ENCODE data around the gene ARMC2.
"Not testable (repeated sequence)": the region's sequence is repeated elsewhere in the genome, so short reads cannot be mapped to it uniquely, and the experiment has no call there.

ARMC2 gene

DNA sequence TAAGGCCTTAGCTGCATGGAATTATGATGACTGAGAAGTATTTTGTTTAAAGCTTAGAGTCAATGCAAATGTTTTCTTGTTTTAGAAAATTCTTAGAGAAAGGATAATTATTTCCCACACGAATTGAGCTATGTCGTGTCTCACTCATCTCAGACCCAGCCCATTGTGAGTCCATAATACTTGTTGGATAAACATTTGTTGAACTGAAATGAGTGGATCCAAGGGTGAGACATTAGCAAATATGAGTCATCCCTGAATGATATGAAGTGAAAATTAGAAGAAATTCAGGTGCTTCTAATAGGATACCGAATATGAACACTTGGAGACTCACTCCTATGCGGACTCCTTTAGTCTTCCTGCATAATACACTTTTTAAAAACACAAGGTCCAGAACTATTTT, 41.6 kb upstream of the ARMC2 start:
- Histone ChIP-seq H3K4me1 (ENCODE audit: insufficient read depth, low read length) (no peaks in the 10 kb centered on the region), H3K27me3 (ENCODE audit: control insufficient read depth in 1 of 2, insufficient read depth in 2 of 2, low read length in 2 of 2) (no peaks in the 10 kb centered on the region), H3K9me3 (ENCODE audit: low read length) (no peaks in the 10 kb centered on the region), H3K4me3 (ENCODE audit: low read depth in 1 of 2, low read length in 2 of 2) (no peak overlapping the region), H3K27ac (ENCODE audit: low read depth, low read length) (no peak overlapping the region), H3K9ac (ENCODE audit: low read length) (no peak overlapping the region), H3K36me3 (ENCODE audit: insufficient read depth, low read length) (no peaks in the 10 kb centered on the region)

DNA sequence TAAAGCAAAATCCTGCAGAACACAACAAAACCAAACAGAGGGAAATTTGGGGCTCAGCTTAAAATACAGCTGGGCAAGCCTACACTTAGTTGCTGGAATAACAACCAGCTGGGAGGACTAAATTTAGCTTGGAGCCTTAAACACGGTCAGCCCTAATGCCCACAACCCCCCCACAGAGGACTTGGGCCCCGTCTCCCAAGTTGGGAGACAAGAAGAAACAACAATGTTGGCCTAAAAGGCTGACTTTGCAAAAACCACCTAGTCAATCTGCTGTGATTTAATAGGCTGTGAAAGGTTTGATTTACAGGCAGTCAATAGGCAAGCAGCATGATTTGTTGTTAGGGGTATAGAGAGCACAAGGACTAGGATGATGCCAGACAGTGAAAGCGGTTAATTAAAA, 40.3 kb upstream of the ARMC2 start:
- Histone ChIP-seq H3K4me3 (ENCODE audit: low read depth in 1 of 2, low read length in 2 of 2) (no peak overlapping the region), H3K36me3 (ENCODE audit: insufficient read depth, low read length) (no peaks in the 10 kb centered on the region), H3K4me1 (ENCODE audit: insufficient read depth, low read length) (no peaks in the 10 kb centered on the region), H3K9me3 (ENCODE audit: low read length) (no peaks in the 10 kb centered on the region), H3K27ac (ENCODE audit: low read depth, low read length) (no peak overlapping the region), H3K9ac (ENCODE audit: low read length) (no peak overlapping the region), H3K27me3 (ENCODE audit: control insufficient read depth in 1 of 2, insufficient read depth in 2 of 2, low read length in 2 of 2) (no peaks in the 10 kb centered on the region)

DNA sequence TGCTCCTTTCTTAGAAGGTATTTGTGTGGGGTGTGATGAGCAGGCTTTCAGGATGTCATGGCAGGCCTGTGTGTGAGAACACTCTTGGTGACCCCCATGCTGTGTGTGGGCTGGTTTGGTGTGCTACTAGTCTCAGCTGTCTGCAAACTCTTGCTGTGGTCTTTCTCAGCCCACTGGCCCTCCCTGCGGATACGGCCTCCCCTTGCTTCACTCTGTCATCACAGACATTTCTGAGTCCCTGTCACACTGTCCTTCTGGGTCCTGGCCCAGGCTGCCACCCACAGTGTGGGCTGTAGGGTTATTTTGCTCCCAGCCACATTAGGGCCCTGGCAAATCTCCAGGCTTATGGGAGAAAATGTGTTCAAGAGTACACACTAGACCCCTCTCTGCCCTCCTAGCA, 39.0 kb upstream of the ARMC2 start:
- no peaks in the 10 kb centered on the region for H3K27me3 ChIP-seq (ENCODE audit: control insufficient read depth in 1 of 2, insufficient read depth in 2 of 2, low read length in 2 of 2)
- no peaks in the 10 kb centered on the region for H3K9me3 ChIP-seq (ENCODE audit: low read length)
- no peak overlapping the region for H3K9ac ChIP-seq (ENCODE audit: low read length)
- no peak overlapping the region for H3K27ac ChIP-seq (ENCODE audit: low read depth, low read length)
- no peaks in the 10 kb centered on the region for H3K4me1 ChIP-seq (ENCODE audit: insufficient read depth, low read length)
- no peak overlapping the region for H3K4me3 ChIP-seq (ENCODE audit: low read depth in 1 of 2, low read length in 2 of 2)
- H3K36me3 ChIP-seq (ENCODE audit: insufficient read depth, low read length): no peaks in the 10 kb centered on the region

DNA sequence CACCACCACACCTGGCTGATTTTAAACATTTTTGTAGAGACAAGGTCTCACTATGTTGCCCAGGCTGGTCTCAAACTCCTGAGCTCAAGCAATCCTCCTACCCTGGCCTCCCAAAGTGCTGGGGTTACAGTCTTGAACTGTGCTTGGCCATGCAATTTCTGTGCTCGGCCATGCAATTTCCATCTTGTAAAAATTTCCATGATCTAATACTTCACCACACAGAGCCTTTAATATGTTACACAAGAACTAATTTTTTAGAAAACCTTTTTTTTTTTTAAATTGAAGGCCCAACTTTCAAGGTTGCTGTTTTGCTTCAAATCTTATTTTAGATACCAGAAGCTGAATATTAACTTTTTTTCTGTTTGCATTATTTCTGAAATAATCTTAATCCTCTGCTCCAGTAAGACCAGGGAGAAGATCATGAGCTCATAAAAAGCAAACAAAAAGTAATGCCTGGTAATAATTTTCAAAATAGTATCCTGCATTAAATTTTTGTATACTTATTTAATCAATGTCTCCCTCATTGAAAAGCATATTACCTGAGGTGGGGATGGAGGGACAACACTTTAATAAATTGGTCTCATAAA, 38.1 kb upstream of the ARMC2 start:
- Histone ChIP-seq H3K4me1 (ENCODE audit: insufficient read depth, low read length) (no peaks in the 10 kb centered on the region), H3K4me3 (ENCODE audit: low read depth in 1 of 2, low read length in 2 of 2) (no peak overlapping the region), H3K9ac (ENCODE audit: low read length) (no peak overlapping the region), H3K36me3 (ENCODE audit: insufficient read depth, low read length) (no peaks in the 10 kb centered on the region), H3K9me3 (ENCODE audit: low read length) (no peaks in the 10 kb centered on the region), H3K27me3 (ENCODE audit: control insufficient read depth in 1 of 2, insufficient read depth in 2 of 2, low read length in 2 of 2) (no peaks in the 10 kb centered on the region), H3K27ac (ENCODE audit: low read depth, low read length) (no peak overlapping the region)

DNA sequence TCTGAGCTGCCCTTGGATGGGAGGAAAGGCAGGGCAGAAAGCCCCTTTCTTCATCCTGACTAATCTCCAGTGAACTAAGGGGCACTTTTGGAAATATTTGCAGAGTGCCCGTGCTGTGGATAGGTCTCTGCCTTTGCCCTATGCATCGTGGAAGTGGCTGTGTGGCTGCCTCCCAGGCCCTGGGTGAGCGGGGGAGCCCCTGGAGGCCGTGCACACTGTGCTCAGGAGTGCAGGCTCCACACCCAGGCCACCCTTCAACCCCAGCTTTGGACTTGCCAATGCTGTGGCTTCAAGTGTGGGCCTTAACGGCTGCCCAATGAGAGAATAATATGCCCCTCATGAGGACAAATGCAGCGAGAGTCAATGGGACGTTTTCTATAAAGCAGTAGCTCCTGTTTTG, 36.7 kb upstream of the ARMC2 start:
- Histone ChIP-seq H3K27me3 (ENCODE audit: control insufficient read depth in 1 of 2, insufficient read depth in 2 of 2, low read length in 2 of 2) (no peaks in the 10 kb centered on the region), H3K36me3 (ENCODE audit: insufficient read depth, low read length) (no peaks in the 10 kb centered on the region), H3K9ac (ENCODE audit: low read length) (no peak overlapping the region), H3K27ac (ENCODE audit: low read depth, low read length) (no peak overlapping the region), H3K9me3 (ENCODE audit: low read length) (no peaks in the 10 kb centered on the region), H3K4me1 (ENCODE audit: insufficient read depth, low read length) (no peaks in the 10 kb centered on the region), H3K4me3 (ENCODE audit: low read depth in 1 of 2, low read length in 2 of 2) (no peak overlapping the region)

DNA sequence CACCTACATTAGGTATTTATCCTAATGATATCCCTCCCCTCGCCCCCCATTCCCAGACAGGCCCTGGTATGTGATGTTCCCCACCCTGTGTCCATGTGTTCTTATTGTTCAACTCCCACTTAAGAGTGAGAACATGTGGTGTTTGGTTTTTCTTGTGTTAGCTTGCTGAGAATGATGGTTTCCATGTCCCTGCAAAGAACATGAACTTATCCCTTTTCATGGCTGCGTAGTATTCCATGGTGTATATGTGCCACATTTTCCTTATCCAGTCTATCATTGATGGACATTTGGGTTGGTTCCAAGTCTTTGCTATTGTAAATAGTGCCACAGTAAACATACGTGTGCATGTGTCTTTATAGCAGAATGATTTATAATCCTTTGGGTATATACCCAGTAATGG, 35.0 kb upstream of the ARMC2 start:
- H3K4me1 ChIP-seq (ENCODE audit: insufficient read depth, low read length); H3K27me3 ChIP-seq (ENCODE audit: control insufficient read depth in 1 of 2, insufficient read depth in 2 of 2, low read length in 2 of 2); H3K27ac ChIP-seq (ENCODE audit: low read depth, low read length); H3K9ac ChIP-seq (ENCODE audit: low read length); H3K36me3 ChIP-seq (ENCODE audit: insufficient read depth, low read length); H3K9me3 ChIP-seq (ENCODE audit: low read length); H3K4me3 ChIP-seq (ENCODE audit: low read depth in 1 of 2, low read length in 2 of 2): not testable (repeated sequence)

DNA sequence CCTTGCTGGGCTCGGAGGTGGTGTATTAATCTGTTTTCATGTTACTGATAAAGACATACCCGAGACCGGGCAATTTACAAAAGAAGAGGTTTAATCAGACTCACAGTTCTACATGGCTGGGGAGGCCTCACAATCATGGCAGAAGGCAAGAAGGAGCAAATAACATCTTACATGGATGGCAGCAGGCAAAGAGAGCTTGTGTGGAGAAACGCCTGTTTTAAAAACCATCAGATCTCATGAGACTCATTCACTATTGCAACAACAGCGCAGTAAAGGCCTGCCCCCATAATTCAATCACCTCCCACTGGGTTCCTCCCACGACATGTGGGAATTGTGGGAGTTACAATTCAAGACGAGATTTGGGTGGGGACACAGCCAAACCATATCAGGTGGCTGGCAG, 30.9 kb upstream of the ARMC2 start:
- not testable (repeated sequence) for H3K9me3 ChIP-seq (ENCODE audit: low read length); H3K27me3 ChIP-seq (ENCODE audit: control insufficient read depth in 1 of 2, insufficient read depth in 2 of 2, low read length in 2 of 2); H3K9ac ChIP-seq (ENCODE audit: low read length); H3K4me3 ChIP-seq (ENCODE audit: low read depth in 1 of 2, low read length in 2 of 2); H3K36me3 ChIP-seq (ENCODE audit: insufficient read depth, low read length); H3K4me1 ChIP-seq (ENCODE audit: insufficient read depth, low read length); H3K27ac ChIP-seq (ENCODE audit: low read depth, low read length)

DNA sequence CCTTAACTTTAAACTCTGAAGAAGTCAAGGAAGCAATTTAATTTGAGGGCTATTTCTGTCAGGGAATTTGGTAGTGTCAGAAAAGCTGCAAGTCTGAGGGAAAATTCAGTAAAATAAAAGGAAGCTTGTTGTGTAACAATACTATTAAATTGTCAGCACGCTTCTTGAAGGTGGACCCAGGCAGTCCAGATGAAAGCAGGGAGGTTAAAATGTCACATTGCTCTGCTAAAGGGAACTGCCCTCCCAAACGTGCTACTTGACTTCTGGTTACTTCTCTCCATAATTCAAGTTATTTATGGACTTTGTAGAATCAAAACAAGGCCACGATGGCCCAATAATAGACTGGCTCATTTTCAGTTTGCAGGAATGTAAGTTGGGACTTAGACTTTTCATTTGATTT, 28.2 kb upstream of the ARMC2 start:
- H3K36me3 ChIP-seq (ENCODE audit: insufficient read depth, low read length): no peaks in the 10 kb centered on the region
- no peak overlapping the region for H3K27ac ChIP-seq (ENCODE audit: low read depth, low read length)
- H3K9me3 ChIP-seq (ENCODE audit: low read length): no peaks in the 10 kb centered on the region
- H3K4me1 ChIP-seq (ENCODE audit: insufficient read depth, low read length): no peaks in the 10 kb centered on the region
- no peak overlapping the region for H3K4me3 ChIP-seq (ENCODE audit: low read depth in 1 of 2, low read length in 2 of 2)
- H3K9ac ChIP-seq (ENCODE audit: low read length): no peak overlapping the region
- no peaks in the 10 kb centered on the region for H3K27me3 ChIP-seq (ENCODE audit: control insufficient read depth in 1 of 2, insufficient read depth in 2 of 2, low read length in 2 of 2)

DNA sequence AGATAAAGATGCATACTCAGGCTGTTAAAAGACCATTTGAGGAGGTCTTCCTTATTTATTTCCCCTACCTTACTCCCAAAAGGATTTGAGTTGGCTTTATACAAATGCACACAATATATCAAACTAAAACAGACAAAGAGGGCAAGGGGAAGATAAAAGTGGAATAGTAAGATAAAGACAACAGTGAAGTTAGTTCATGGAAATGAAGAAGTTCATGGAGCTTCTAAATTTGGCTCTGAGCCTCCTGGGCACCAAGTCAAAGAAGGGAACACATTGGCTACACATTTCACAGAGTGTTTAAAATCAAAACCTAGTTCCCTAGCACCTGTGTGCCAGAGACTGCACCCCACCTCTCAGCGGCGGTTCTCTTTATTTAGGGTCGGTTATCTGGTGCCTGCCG, 25.8 kb upstream of the ARMC2 start:
- Histone ChIP-seq H3K4me3 (ENCODE audit: low read depth in 1 of 2, low read length in 2 of 2) (no peak overlapping the region), H3K36me3 (ENCODE audit: insufficient read depth, low read length) (no peaks in the 10 kb centered on the region), H3K27me3 (ENCODE audit: control insufficient read depth in 1 of 2, insufficient read depth in 2 of 2, low read length in 2 of 2) (no peaks in the 10 kb centered on the region), H3K9ac (ENCODE audit: low read length) (no peak overlapping the region), H3K4me1 (ENCODE audit: insufficient read depth, low read length) (no peaks in the 10 kb centered on the region), H3K27ac (ENCODE audit: low read depth, low read length) (no peak overlapping the region), H3K9me3 (ENCODE audit: low read length) (no peaks in the 10 kb centered on the region)

DNA sequence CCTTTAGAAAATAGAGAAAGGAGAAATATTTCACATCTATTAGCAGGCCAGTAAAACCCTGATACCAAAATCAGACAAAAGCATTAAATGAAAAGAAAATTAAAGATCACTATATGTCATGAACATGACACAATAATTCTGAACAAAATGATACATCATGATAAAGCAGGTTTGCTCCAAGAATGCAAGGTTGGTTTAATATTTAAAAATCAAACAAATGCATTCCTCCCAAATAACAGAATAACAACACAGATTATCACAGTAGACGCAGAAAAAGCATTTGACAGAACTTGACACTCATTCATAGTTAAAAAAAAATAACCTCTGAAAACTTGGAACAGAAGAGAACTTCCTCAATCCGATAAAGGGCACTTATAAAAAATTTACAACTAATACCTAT, 22.9 kb upstream of the ARMC2 start:
- H3K4me1 ChIP-seq (ENCODE audit: insufficient read depth, low read length): no peaks in the 10 kb centered on the region
- no peaks in the 10 kb centered on the region for H3K36me3 ChIP-seq (ENCODE audit: insufficient read depth, low read length)
- no peaks in the 10 kb centered on the region for H3K27me3 ChIP-seq (ENCODE audit: control insufficient read depth in 1 of 2, insufficient read depth in 2 of 2, low read length in 2 of 2)
- no peak overlapping the region for H3K9ac ChIP-seq (ENCODE audit: low read length)
- H3K27ac ChIP-seq (ENCODE audit: low read depth, low read length): no peak overlapping the region
- no peak overlapping the region for H3K4me3 ChIP-seq (ENCODE audit: low read depth in 1 of 2, low read length in 2 of 2)
- no peaks in the 10 kb centered on the region for H3K9me3 ChIP-seq (ENCODE audit: low read length)

DNA sequence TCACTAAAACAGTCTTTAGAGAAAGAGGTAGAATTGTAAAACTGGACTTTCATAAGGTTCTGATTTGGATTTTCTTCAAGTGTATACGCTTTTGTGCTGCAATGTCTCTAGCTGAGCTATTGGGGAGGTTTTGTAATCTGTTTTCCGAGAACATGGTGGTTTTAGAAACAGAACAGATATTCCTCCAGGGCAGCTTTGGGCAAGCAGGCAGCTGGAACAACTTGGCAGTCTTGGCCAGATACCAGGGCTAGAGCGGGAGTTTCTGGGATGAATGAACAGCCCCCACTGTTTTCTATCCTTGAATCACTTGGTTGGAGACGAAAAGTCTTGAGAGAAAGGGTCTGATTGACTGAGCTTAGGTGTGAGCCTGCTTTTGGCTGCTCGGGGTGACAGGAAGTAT, 17.1 kb upstream of the ARMC2 start:
- no peaks in the 10 kb centered on the region for H3K27me3 ChIP-seq (ENCODE audit: control insufficient read depth in 1 of 2, insufficient read depth in 2 of 2, low read length in 2 of 2)
- no peak overlapping the region for H3K9ac ChIP-seq (ENCODE audit: low read length)
- H3K9me3 ChIP-seq (ENCODE audit: low read length): no peaks in the 10 kb centered on the region
- H3K27ac ChIP-seq (ENCODE audit: low read depth, low read length): no peak overlapping the region
- no peak overlapping the region for H3K4me3 ChIP-seq (ENCODE audit: low read depth in 1 of 2, low read length in 2 of 2)
- no peaks in the 10 kb centered on the region for H3K36me3 ChIP-seq (ENCODE audit: insufficient read depth, low read length)
- no peaks in the 10 kb centered on the region for H3K4me1 ChIP-seq (ENCODE audit: insufficient read depth, low read length)

DNA sequence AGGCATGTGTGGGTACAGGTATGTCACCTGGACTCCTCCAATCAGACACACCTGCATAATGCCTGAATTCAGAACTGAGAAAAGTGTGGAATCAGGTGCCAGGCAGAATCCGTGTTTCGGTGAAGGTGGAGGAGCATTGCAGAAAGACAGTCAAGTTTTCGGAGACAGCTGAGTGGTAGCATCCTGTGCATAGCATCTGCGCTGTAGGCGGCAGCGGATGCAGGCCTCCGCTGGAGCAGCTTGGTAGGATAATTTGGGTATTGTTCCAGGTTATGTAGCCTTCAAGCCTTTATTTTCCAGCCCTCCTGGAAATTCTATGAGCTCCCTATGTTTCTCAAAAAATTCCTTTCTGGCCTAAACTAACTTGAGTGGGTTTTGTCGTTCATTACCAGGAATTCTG, 15.5 kb upstream of the ARMC2 start:
- Histone ChIP-seq H3K4me3 (ENCODE audit: low read depth in 1 of 2, low read length in 2 of 2) (no peak overlapping the region), H3K4me1 (ENCODE audit: insufficient read depth, low read length) (no peaks in the 10 kb centered on the region)

More for the DNA sequence above, 15.5 kb upstream of the ARMC2 start:
- no peak overlapping the region for H3K9ac ChIP-seq (ENCODE audit: low read length)
- H3K36me3 ChIP-seq (ENCODE audit: insufficient read depth, low read length): no peaks in the 10 kb centered on the region
- H3K27ac ChIP-seq (ENCODE audit: low read depth, low read length): no peak overlapping the region
- H3K27me3 ChIP-seq (ENCODE audit: control insufficient read depth in 1 of 2, insufficient read depth in 2 of 2, low read length in 2 of 2): no peaks in the 10 kb centered on the region
- no peaks in the 10 kb centered on the region for H3K9me3 ChIP-seq (ENCODE audit: low read length)

Data from muscle layer of colon (tissue), 2 donors.